WI38 (cell line): ENCODE data around the gene HOXA13.

ENCODE experiments used
- H3K4me3 ChIP-seq: 2 replicates; pipeline ENCODE4 v1.5.1; 2011; ENCODE audit warnings: low read depth, mild to moderate bottlenecking, control low read depth, low read length
- CTCF ChIP-seq: IDR thresholded peaks from 2 replicates; pipeline ENCODE4 v1.5.1; 2012; ENCODE audit warnings: low read depth, mild to moderate bottlenecking, control low read depth, low read length

HOXA13 gene

DNA sequence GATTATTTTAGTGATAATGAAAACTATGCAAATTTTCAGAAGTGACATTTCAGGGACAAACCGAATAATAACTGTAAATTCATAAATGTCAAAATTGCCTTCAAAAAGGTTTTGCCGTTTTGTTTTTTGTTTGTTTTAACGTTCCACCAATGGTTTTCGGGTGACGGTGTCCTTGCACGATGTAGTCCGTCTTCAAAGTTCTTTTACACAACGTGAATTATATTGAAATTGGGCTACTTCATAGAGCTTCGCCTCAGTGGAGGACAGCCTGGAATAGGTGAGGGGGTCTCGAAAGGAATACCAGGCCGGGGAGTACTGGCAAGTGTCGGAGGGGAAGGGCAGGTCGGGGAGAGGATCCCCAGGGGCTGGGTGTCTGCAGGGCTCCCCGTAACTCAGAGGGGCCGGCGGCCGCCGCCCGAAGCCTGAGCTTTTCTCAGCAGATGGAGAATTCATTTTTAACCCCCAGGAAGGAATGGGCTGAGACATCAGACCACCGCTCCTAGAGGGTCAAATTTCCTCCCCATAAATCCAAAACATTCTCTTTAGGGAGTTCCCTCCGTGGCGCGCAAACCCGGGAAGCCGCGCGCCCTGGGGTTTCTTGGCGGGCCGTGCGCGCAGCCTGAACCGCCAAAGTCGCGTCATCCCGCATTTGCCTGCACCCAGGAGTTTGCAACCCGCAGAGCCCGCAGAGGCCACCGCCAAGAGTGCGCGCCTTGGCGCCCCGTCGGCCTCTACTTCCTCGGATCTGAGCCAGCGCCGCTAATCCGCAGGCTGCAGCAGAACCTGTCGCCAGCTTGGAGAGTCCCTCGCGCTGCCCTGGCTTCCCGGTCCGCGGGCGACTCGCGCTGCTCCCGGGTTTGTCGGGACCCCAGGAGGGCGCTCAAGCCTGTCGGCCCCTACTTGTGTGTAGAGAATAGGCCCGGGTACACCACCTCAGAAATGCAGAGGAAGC lies 25.4 kb upstream of the HOXA13 start:
- H3K4me3 ChIP-seq: no peak overlapping the region
- TF ChIP-seq CTCF: no peak

DNA sequence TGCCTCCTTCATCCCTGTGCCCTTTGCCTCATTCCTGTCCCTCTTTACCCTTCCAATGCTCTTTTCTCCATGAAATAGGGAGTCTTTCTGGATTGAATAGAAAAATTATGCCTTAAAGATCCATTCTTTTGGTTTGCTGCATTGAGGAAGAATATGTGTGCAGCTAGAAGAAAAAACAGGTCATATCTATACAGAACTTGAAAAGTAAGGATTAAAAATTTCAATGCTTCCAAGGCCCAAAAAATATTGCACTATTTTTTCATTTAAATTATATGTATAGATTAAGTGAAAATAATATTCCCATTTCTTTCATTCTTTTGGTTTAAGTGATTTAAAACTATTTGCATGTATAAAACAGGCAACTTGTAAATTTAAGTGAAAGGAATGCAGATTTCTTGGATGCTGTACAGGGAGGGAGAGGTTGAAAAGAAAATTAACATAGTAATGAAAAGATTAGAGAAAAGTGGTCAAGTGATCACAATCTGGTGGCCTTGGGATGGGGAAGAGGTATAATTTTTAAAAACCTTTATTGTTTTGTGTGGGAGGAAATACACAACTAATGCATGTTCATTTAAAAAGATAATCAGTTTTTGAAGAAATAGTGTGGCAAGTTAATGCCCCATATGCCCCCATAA lies 24.2 kb upstream of the HOXA13 start:
- TF ChIP-seq CTCF: no peak
- H3K4me3 ChIP-seq: no peak overlapping the region

- no peak for TF ChIP-seq CTCF
- H3K4me3 ChIP-seq: no peak overlapping the region
Measured at GRCh38 chr7:27221201-27221797, 21.4 kb upstream of the HOXA13 start.

DNA sequence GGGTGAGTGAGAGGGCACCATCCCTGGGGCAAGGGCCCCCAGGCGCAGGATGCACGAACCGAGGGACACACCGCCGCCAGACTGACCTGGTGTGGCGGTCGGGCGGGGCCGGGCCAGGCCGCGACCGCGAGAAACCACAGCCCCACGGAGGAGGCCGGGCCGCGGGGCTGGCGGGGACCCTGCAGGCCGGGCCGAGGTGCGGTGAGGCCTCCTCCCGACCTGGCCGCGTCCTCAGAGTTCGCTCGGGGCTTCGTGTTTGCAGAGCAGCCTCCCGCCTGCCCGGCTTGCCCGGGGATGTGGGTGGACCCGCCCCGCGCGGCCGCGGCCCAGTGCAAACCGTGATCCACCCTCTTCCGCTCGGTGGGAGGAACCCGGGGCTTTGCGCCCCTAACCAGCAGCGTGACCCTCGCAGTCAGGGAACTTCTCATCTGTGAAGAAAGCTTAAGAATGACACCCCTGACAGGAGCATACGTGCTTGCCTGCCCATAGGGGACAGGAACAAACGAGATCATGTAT lies 20.6 kb upstream of the HOXA13 start:
- TF ChIP-seq CTCF: no peak
- no peak overlapping the region for H3K4me3 ChIP-seq

DNA sequence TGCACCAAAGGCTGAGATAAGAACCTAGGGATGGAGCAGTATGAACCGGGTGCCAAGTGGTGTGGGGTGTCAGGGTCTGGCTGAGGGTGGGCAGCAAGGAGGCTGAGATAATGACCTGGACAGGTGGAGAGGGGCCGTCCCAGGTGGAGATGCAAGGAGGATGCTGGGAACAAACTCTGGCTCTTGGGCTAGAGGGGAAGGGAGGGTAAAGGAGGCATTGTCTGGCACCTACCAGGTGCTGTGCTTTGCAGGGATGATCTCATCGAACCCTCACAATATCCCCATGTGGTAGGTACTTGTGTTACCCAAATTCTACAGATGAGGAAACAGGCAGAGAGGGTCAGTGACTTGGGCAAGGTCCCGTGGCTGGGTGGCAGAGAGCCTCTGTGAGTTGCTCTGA lies 19.9 kb upstream of the HOXA13 start:
- TF ChIP-seq CTCF: no peak
- H3K4me3 ChIP-seq: no peak overlapping the region

- H3K4me3 ChIP-seq: no peak overlapping the region
- TF ChIP-seq CTCF: no peak
Measured at GRCh38 chr7:27217951-27218350, 18.1 kb upstream of the HOXA13 start.
